Keratinocyte (primary cell): ENCODE measurements around the gene ANXA4. TPM values are rescaled to one million over a fixed set of nuclear protein-coding genes. Genes with fewer than 3 reads are reported as not detected.

Source experiments
- DNase-seq: peaks from one replicate; pipeline ENCODE4 v3.0.0-alpha.2; 2011; ENCODE audit warnings: low read depth, missing footprints, low spot score
- FAIRE-seq: peaks from 2 replicates; lab custom pipeline; 2011; peaks lifted over from hg19 to GRCh38; lab: Jason Lieb, UNC
- H2AFZ ChIP-seq: 2 replicates; pipeline ENCODE4 v1.6.0; 2012; ENCODE audit warnings: low read length, control low read depth, inconsistent platforms; ENCODE audit not compliant: control insufficient read depth
- H3K27ac ChIP-seq: 2 replicates; pipeline ENCODE4 v1.5.1; 2011; ENCODE audit warnings: low read length; ENCODE audit not compliant: control insufficient read depth, insufficient read depth
- H3K27me3 ChIP-seq: 3 replicates; pipeline ENCODE4 v1.6.0; 2011; ENCODE audit warnings: low read length; ENCODE audit not compliant: control insufficient read depth, insufficient read depth; ENCODE audit errors: extremely low read depth
- H3K36me3 ChIP-seq, 2 experiments: 2 replicates in 1 of 2; 3 replicates in 1 of 2; pipeline ENCODE4 v1.5.1; 2011; ENCODE audit warnings: low read length in 2 of 2, mild to moderate bottlenecking in 1 of 2; ENCODE audit not compliant: control insufficient read depth in 2 of 2, insufficient read depth in 2 of 2; ENCODE audit errors: extremely low read depth in 1 of 2
- H3K4me1 ChIP-seq: 3 replicates; pipeline ENCODE4 v1.5.1; 2011; ENCODE audit warnings: low read length; ENCODE audit not compliant: control insufficient read depth, insufficient read depth; ENCODE audit errors: extremely low read depth
- H3K4me2 ChIP-seq: 3 replicates; pipeline ENCODE4 v1.6.0; 2011; ENCODE audit warnings: low read depth, low read length; ENCODE audit not compliant: control insufficient read depth, insufficient read depth; ENCODE audit errors: extremely low read depth
- H3K4me3 ChIP-seq, 3 experiments: fragments of 200-600 bp in 1 of 3; sonication (generic) in 1 of 3; 2 replicates in 2 of 3; 3 replicates in 1 of 3; pipeline ENCODE4 v1.5.1; 2011 to 2016; ENCODE audit warnings: low read length in 3 of 3, mild to moderate bottlenecking in 3 of 3, control low read depth in 2 of 3, inconsistent platforms in 1 of 3, low read depth in 1 of 3, mixed read lengths in 1 of 3, mixed run types in 1 of 3, moderate library complexity in 1 of 3; ENCODE audit not compliant: control insufficient read depth in 2 of 3, insufficient read depth in 2 of 3; ENCODE audit errors: extremely low read depth in 1 of 3
- H3K79me2 ChIP-seq: 2 replicates; pipeline ENCODE4 v1.6.0; 2012; ENCODE audit warnings: low read length; ENCODE audit not compliant: control insufficient read depth, insufficient read depth
- H3K9ac ChIP-seq: 3 replicates; pipeline ENCODE4 v1.6.0; 2011; ENCODE audit warnings: low read length; ENCODE audit not compliant: control insufficient read depth, insufficient read depth; ENCODE audit errors: extremely low read depth
- H3K9me1 ChIP-seq: 3 replicates; pipeline ENCODE4 v1.6.0; 2011; ENCODE audit warnings: low read length; ENCODE audit not compliant: control insufficient read depth, insufficient read depth; ENCODE audit errors: extremely low read depth
- H3K9me3 ChIP-seq: 2 replicates; pipeline ENCODE4 v1.5.1; 2012; ENCODE audit warnings: low read depth, low read length; ENCODE audit not compliant: control insufficient read depth
- H4K20me1 ChIP-seq: 3 replicates; pipeline ENCODE4 v1.6.0; 2011; ENCODE audit warnings: low read length; ENCODE audit not compliant: control insufficient read depth, insufficient read depth; ENCODE audit errors: extremely low read depth
- CTCF ChIP-seq, 3 experiments: IDR thresholded peaks in 1 of 3; conservative IDR thresholded peaks in 1 of 3; optimal IDR thresholded peaks in 1 of 3; 2 replicates in 2 of 3; 3 replicates in 1 of 3; pipeline versions ENCODE3 to v1.5.1; 2011; ENCODE audit warnings: low read length in 3 of 3, mild to moderate bottlenecking in 3 of 3, moderate library complexity in 2 of 3, control low read depth in 1 of 3, inconsistent platforms in 1 of 3; ENCODE audit not compliant: insufficient read depth in 2 of 3; ENCODE audit errors: extremely low read depth in 1 of 3
- EZH2 ChIP-seq: IDR thresholded peaks from one replicate; pipeline ENCODE4 v1.6.1; 2012; ENCODE audit warnings: inconsistent platforms, mild to moderate bottlenecking, low read length, moderate library complexity
- dilution Hi-C: fragments of 300-500 bp; cut with MboI; formaldehyde crosslinking; loops from one replicate; pipeline ENCODE4 v1.7.0; 2020; ENCODE audit warnings: low sequenced_read_pairs; ENCODE audit not compliant: extremely low pct_ligation_motif_present
- polyA plus RNA-seq, 5 experiments: library from polyadenylated mRNA; depleted of rRNA in 3 of 5; stranded (reverse) in 3 of 5; stranded (forward) in 1 of 5; unstranded in 1 of 5; fragments of >200 nt; gene quantifications; 1 replicate in 1 of 5; 2 replicates in 3 of 5; 3 replicates in 1 of 5; pipeline versions ENCODE4 v1.2.1 to v1.2.3, GENCODE V29; 2011 to 2012; ENCODE audit warnings: missing spikeins in 2 of 5, low read depth in 1 of 5, low replicate concordance in 1 of 5

Gene ANXA4
- polyA plus RNA-seq, 1 donor (not counting 4 experiments of a cell fraction or from before 2014, with no cell fraction given): 209 TPM

- TF ChIP-seq CTCF (optimal IDR thresholded peaks at IDR 0.05 in 1 of 3, IDR thresholded peaks at IDR 0.05 in 1 of 3, conservative IDR thresholded peaks at IDR 0.05 in 1 of 3; ENCODE audit: extremely low read depth in 1 of 3, insufficient read depth in 2 of 3, low read length in 3 of 3) (no peak), EZH2 (no peak)
- dilution Hi-C loops: no loop called here
- Histone ChIP-seq H2AFZ (no peak overlapping the region), H3K36me3 (peaks cover 0 to 3% of the 10 kb centered on the region in 2 experiments), H3K9me1 (no peaks in the 10 kb centered on the region), H3K4me1 (peaks cover 32% of the 10 kb centered on the region), H3K79me2 (peaks cover 34% of the 10 kb centered on the region), H3K27me3 (no peaks in the 10 kb centered on the region), H4K20me1 (no peaks in the 10 kb centered on the region), H3K4me3 (no peak overlapping the region), H3K4me2 (no peak overlapping the region), H3K27ac (peak overlapping the region; percentile 92), H3K9ac (peak overlapping the region; percentile 10), H3K9me3 (no peaks in the 10 kb centered on the region)
- FAIRE-seq: no peak
- no peak for DNase-seq
These were observed 28.8 kb downstream of the ANXA4 start for GRCh38 chr2:69770747-69771146.

- no peak for TF ChIP-seq CTCF (optimal IDR thresholded peaks at IDR 0.05 in 1 of 3, IDR thresholded peaks at IDR 0.05 in 1 of 3, conservative IDR thresholded peaks at IDR 0.05 in 1 of 3; ENCODE audit: extremely low read depth in 1 of 3, insufficient read depth in 2 of 3, low read length in 3 of 3)
- no peak for TF ChIP-seq EZH2
- Histone ChIP-seq H3K79me2 (peaks cover 33% of the 10 kb centered on the region), H2AFZ (no peak overlapping the region), H3K4me1 (peaks cover 29% of the 10 kb centered on the region), H3K27me3 (no peaks in the 10 kb centered on the region), H3K36me3 (peaks cover 0 to 3% of the 10 kb centered on the region in 2 experiments), H3K9me3 (no peaks in the 10 kb centered on the region), H4K20me1 (no peaks in the 10 kb centered on the region), H3K27ac (no peak overlapping the region), H3K9ac (no peak overlapping the region), H3K4me2 (no peak overlapping the region), H3K9me1 (no peaks in the 10 kb centered on the region), H3K4me3 (no peak overlapping the region)
- FAIRE-seq: no peak
- dilution Hi-C loops: no loop called here
- no peak for DNase-seq
These were observed 29.5 kb downstream of the ANXA4 start for GRCh38 chr2:69771461-69771860.
